GM21447 (cell line): ENCODE data around the gene STRA8.
"Not testable (repeated sequence)": the region's sequence is repeated elsewhere in the genome, so short reads cannot be mapped to it uniquely, and the experiment has no call there.

Experiments
- ATAC-seq: cut with Tn5 transposase; IDR thresholded peaks from one replicate; pipeline ENCODE4 v1.9.1; 2021; ENCODE audit not compliant: unreplicated experiment

Gene STRA8

GRCh38 chr7:135204341-135204749 is 29.3 kb upstream of the STRA8 start:
- ATAC-seq, result no peak

DNA sequence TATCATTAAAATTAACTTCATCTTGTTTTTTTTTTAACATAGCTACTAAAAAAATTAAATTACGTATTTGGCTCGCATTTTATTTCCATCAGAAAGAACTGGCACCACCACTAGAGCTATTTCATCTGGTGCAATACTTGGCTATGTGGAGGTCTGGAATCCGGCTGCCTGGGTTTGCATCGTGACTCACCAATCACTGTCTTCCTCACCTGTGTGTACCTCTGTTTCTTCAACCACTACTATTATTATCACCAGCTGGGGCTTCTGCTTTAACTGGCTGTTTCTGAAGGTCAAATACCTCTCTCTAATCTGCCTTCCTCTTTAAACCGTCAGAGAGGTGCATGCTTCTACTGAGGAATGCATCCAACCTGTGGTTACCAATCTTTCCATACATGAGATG is 28.8 kb upstream of the STRA8 start:
- no peak for ATAC-seq

- no peak for ATAC-seq
Measured at GRCh38 chr7:135205850-135206249, 27.8 kb upstream of the STRA8 start.

GRCh38 chr7:135206941-135207391 is 26.7 kb upstream of the STRA8 start:
- ATAC-seq, result peak; percentile 27

DNA sequence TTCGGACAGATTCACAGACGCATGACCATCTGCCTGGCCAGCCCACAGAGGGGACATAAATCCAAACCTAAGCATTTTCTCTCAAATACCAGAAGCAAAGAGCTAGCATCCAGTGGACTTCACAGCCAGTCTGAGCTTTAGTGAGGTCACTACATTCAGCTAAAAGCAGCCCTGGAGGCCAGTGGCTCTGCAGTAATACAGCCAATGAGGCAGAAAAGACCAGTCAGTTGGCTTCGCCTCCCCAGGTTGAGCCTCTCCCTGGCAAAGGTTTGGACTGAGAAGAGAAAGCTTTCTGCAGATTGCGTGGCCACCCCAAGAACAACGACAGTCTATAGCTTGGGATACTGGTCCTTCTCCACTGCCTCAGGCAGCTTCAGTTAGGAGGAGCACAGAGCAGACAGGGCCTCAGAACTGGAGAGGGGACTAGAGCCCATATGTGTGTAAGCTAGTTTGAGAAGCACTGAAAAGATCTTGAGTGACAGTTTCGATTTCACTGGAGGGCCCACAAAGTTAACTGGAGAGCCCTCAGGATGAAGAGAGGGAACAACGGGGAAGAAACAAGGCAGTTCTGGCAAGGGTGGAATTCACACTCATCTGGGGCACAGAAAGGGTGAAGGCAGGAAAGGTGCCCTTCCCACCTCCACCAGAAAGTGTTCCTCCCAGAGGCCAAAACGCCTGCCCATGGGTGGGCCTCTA is 26.1 kb upstream of the STRA8 start:
- no peak for ATAC-seq

GRCh38 chr7:135208102-135208793 is 25.4 kb upstream of the STRA8 start:
- no peak for ATAC-seq

- no peak for ATAC-seq
Measured at GRCh38 chr7:135209225-135209834, 24.3 kb upstream of the STRA8 start.

DNA sequence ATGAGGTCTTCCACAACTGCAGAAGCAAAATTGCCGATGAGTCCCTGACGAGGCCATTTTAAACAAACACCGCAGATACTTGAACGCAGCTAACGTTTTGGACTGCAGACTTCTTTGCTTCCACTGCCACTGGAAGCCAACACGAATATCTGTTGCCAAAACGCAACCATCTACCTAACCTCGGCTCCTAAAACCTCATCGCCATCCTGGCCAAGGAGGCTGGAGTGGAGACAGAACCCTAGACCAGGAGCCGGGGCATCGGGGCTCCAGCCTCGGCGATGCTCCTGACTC is 22.8 kb upstream of the STRA8 start:
- ATAC-seq, result peak; percentile 1

GRCh38 chr7:135211179-135211945 is 22.3 kb upstream of the STRA8 start, which contains the start of gene WDR91:
Gene WDR91 (minus strand): TSS chr7:135211526. CDS start chr7:135211502, 24 bp downstream.
- peak; percentile 71 for ATAC-seq

DNA sequence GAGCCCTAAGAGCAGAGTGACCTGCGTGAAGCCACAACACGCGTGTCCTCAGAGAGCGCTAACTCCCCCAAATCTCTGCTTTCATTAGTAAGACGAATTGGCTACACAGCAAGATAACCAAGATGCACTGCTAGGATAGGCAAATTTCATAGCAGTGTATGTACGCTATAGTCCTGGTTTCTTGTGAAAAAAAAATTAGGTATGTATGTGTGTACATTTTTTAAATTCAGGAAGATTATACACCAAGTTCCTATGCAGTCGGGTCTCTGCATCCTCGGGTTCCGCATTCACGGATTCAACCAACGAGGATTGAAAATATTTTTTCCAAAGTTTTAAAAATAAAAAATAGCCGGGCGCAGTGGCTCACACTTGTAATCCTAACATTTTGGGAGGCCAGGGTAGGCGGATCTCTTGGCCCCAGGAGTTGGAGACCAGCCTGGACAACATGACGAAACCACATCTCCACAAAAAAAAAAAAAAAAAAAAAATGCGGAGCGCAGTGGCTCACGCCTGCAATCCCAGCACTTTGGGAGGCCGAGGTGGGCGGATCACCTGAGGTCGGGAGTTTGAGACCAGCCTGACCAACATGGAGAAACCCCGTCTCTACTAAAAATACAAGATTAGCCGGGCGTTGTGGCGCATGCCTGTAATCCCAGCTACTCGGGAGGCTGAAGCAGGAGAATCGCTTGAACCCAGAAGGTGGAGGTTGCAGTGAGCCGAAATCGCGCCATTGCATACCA is 21.5 kb upstream of the STRA8 start:
- not testable (repeated sequence) for ATAC-seq

GRCh38 chr7:135213831-135214230 is 19.8 kb upstream of the STRA8 start:
- ATAC-seq, result no peak

- no peak for ATAC-seq
Measured at GRCh38 chr7:135215180-135215579, 18.5 kb upstream of the STRA8 start.

DNA sequence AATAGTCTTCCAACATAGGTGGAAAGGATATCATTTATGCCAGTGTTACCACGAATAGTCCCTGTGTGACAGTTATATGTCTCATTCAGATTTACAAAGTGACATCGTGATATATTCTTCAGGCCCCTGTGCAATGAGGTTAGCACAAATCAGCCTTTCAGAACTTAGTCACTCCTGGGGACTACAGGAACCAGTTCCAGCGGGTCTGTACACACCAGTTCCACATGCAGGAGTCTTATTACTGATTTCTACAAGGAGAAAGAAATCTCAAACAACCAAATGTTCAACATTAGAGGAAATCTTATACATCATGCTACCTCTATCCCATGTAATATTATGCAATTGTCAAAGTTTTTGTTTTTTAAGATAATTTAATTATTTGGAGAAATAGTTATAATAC is 17.9 kb upstream of the STRA8 start:
- ATAC-seq, result no peak

- no peak for ATAC-seq
Measured at GRCh38 chr7:135217645-135218509, 15.8 kb upstream of the STRA8 start.

GRCh38 chr7:135224027-135224426 is 9.6 kb upstream of the STRA8 start:
- no peak for ATAC-seq

DNA sequence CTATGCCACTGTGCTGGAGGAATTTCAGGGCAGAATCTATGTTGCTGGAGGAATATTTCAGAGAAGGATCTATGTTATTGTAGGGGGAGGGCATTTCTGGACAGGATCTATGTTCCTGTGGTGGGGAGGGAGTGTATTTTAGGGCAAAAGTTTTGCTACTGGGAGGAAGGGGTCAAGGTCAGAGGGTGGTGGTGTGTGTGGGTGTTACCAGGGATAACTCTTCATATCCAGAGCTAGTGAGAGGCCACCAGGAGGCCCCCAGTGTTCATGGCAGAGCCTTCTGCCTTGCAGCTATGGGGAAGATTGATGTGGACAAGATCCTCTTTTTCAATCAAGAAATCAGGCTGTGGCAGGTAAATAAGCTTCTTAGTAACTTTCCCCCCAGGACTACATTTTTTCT is 2.0 kb upstream of the STRA8 start:
- no peak for ATAC-seq

- ATAC-seq, result no peak
Measured at GRCh38 chr7:135232087-135232486, 1.6 kb upstream of the STRA8 start.

DNA sequence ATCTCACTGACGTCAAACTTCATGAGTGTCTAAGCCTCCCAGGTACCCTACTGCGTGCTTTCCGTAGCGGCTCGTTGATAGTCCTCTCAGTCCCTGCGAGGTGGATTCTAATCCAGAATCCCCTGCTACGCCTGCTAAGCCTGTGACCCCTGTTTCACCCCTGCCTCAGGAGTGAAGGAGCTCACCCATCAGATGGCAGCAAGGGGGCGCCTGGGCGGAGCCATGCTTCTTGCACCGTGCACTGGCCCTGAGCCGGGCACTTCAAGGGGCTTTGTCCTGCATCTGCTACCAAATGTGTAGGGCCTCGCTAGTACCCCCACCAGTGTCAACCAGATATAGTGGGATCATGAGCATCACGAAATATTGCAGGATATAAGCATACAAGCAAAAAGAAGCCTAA is 918 bp upstream of the STRA8 start:
- ATAC-seq, result no peak

- ATAC-seq, result not testable (repeated sequence)
Measured at GRCh38 chr7:135234095-135234494, 457 bp downstream of the STRA8 start.

DNA sequence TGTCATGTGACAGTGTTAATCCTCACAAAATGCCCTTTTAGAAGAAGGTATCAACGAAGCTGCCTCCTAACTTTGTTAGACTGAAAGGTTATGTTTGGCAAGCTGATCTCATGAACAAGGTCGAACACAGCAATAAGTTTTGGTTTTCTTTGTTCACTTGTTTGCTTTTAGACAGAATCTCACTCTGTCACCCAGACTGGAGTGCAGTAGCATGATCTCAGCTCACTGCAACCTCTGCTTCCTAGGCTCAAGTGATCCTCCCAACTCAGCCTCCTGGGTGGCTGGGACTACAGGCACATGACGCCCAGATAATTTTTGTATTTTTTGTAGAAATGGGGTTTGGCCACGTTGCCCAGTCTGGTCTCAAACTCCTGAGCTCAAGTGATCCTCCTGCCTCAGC is 1.1 kb downstream of the STRA8 start:
- ATAC-seq, result no peak
